ENCODE data around the gene BAX. TPM values are rescaled to one million over a fixed set of nuclear protein-coding genes. Genes with fewer than 3 reads are reported as not detected.
A peak's percentile ranks its signal among the peaks of the same experiment; 100 is the strongest.

The BAX gene
- total and polyA plus RNA-seq, 9 of the 15 experiments (the other 6 are each of a cell fraction or from before 2014, with no cell fraction given): 3.2 to 95.4 (median 44.5) TPM

- TF ChIP-seq PHF20 (IDR thresholded peaks at IDR 0.05; ENCODE audit: partially characterized antibody) (peak; percentile 15), ZNF780A (CRISPR knock-in tag; IDR thresholded peaks at IDR 0.05) (0 out of 2 replicates have a peak, but pooled peaks have one; percentile 47), HDAC2 (IDR thresholded peaks at IDR 0.05) (no peak), BCLAF1 (IDR thresholded peaks at IDR 0.05; ENCODE audit: borderline replicate concordance in 1 of 2, control insufficient read depth in 1 of 2, low read depth in 2 of 2, low read length in 1 of 2) (peak in 1 of 2 experiments; percentile 4; a peak in 1 of 4 replicates), KLF13 (tag; IDR thresholded peaks at IDR 0.05; ENCODE audit: borderline replicate concordance, low read depth) (no peak), NBN (IDR thresholded peaks at IDR 0.05; ENCODE audit: low read depth) (no peak), RFX7 (CRISPR knock-in tag; IDR thresholded peaks at IDR 0.05) (peak; percentile 42; the same call in 1 of the 2 replicates), IRF9 (tag; IDR thresholded peaks at IDR 0.05) (no peak), ATF3 (IDR thresholded peaks at IDR 0.05) (no peak), ATF3 (CRISPR knock-in tag; conservative IDR thresholded peaks at IDR 0.05) (no peak), MAX (CRISPR knock-in tag; IDR thresholded peaks at IDR 0.05) (no peak), HDAC8 (tag; IDR thresholded peaks at IDR 0.05) (no peak), ZBED1 (IDR thresholded peaks at IDR 0.05) (peak; percentile 8; the same call in 1 of the 2 replicates), DMBX1 (CRISPR knock-in tag; IDR thresholded peaks at IDR 0.05; ENCODE audit: borderline replicate concordance) (no peak), TBL1XR1 (IDR thresholded peaks at IDR 0.05; ENCODE audit: low read length in 2 of 2) (0 out of 4 replicates have a peak, but pooled peaks have one; percentile 2 to 5), HNRNPH1 (optimal IDR thresholded peaks at IDR 0.05; ENCODE audit: low read depth, low read length) (no peak), ARHGAP35 (IDR thresholded peaks at IDR 0.05; ENCODE audit: partially characterized antibody) (peak; percentile 7), FIP1L1 (IDR thresholded peaks at IDR 0.05; ENCODE audit: low read depth, low read length, poor library complexity, severe bottlenecking) (no peak), MTA2 (IDR thresholded peaks at IDR 0.05; ENCODE audit: low read depth) (no peak), FOXK2 (conservative IDR thresholded peaks at IDR 0.05 in 1 of 2, IDR thresholded peaks at IDR 0.05 in 1 of 2; ENCODE audit: low read depth in 2 of 2) (0 out of 4 replicates have a peak, but pooled peaks have one; percentile 12 to 17)
Measured at GRCh38 chr19:48966541-48967345, 12.1 kb downstream of the BAX start (continued).
